Spinal cord (tissue), 10 donors: ENCODE measurements around the gene CARD8. TPM values are rescaled to one million over a fixed set of nuclear protein-coding genes. Genes with fewer than 3 reads are reported as not detected.

ENCODE experiments used
- DNase-seq, 6 donors: peaks; one replicate each; pipeline versions ENCODE4 v3.0.0 to v3.0.0-alpha.2; 2013 to 2015; ENCODE audit warnings: low spot score in 6 of 6, low read depth in 4 of 6
- H3K27ac ChIP-seq: one replicate; pipeline ENCODE4 v1.5.1; 2013; ENCODE audit warnings: low read depth, low read length, control low read depth
- H3K27me3 ChIP-seq: one replicate; pipeline ENCODE4 v1.6.1; 2013; ENCODE audit warnings: low read length; ENCODE audit not compliant: control insufficient read depth, insufficient read depth
- H3K36me3 ChIP-seq: one replicate; pipeline ENCODE4 v1.6.1; 2013; ENCODE audit warnings: low read length; ENCODE audit not compliant: control insufficient read depth, insufficient read depth
- H3K4me1 ChIP-seq: one replicate; pipeline ENCODE4 v1.6.1; 2013; ENCODE audit warnings: low read length; ENCODE audit not compliant: control insufficient read depth, insufficient read depth
- H3K4me3 ChIP-seq: one replicate; pipeline ENCODE4 v1.5.1; 2013; ENCODE audit warnings: low read depth, low read length, control low read depth
- H3K9me3 ChIP-seq: one replicate; pipeline ENCODE4 v1.6.1; 2013; ENCODE audit warnings: low read length; ENCODE audit not compliant: control insufficient read depth, insufficient read depth
- WGBS: methylation state at CpG from one replicate; pipeline ENCODE4 v1.1.5; 2013; ENCODE audit warnings: missing lambda C conversion rate; ENCODE audit not compliant: insufficient coverage; 5-methylcytosine and 5-hydroxymethylcytosine counted together
- polyA plus RNA-seq, 2 donors: library from polyadenylated mRNA; unstranded; fragments of 120-200 nt; gene quantifications; one replicate each; pipeline ENCODE4 v1.2.1, GENCODE V29; 2013; ENCODE audit not compliant: insufficient read length in 2 of 2
- total RNA-seq, 2 donors: library from RNA; depleted of rRNA in 1 of 2; stranded (reverse); fragments of 120-200 nt in 1 of 2; fragments of >200 nt in 1 of 2; gene quantifications; one replicate each; pipeline versions ENCODE4 v1.2.3 to v1.2.4, GENCODE V29; 2013 to 2014
- donor health status: healthy.

CARD8 gene
- total and polyA plus RNA-seq, 4 donors = 35.8 to 48.4 (median 44.2) TPM

GRCh38 chr19:48182434-48182833 is 73.3 kb downstream of the CARD8 start:
- Histone ChIP-seq H3K27ac (no peak overlapping the region), H3K4me3 (no peak overlapping the region), H3K9me3 (peaks cover 10% of the 10 kb centered on the region), H3K4me1 (peaks cover 6% of the 10 kb centered on the region), H3K36me3 (peaks cover 40% of the 10 kb centered on the region), H3K27me3 (no peaks in the 10 kb centered on the region)
- DNase-seq = no peak
- WGBS = 96% methylated on average over 38 of the region's 38 CpGs

DNA sequence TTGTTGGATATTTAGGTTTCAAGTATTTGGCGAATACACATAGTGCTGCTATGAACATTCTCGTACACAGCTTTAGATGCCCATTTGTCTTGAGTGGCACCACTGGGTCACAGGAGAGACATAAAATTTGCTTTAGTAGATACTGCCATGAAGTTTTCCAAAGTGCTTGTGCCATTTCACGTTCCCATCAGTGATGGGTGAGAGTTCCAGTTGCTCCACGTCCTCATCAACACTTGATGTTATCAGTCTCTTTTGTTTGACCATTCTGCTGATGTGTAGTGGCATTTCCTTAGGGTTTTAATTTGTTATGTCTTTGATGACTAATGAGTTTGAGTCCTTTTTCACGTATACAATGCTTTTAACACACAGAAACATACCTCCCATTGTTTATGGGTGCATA is 74.2 kb downstream of the CARD8 start:
- H3K27me3 ChIP-seq = no peaks in the 10 kb centered on the region
- WGBS = 88% methylated on average over 1 of the region's 5 CpGs
- peaks cover 10% of the 10 kb centered on the region for H3K9me3 ChIP-seq
- no peak for DNase-seq
- H3K4me3 ChIP-seq = no peak overlapping the region
- peaks cover 3% of the 10 kb centered on the region for H3K4me1 ChIP-seq
- H3K27ac ChIP-seq = no peak overlapping the region
- H3K36me3 ChIP-seq = peaks cover 42% of the 10 kb centered on the region

DNA sequence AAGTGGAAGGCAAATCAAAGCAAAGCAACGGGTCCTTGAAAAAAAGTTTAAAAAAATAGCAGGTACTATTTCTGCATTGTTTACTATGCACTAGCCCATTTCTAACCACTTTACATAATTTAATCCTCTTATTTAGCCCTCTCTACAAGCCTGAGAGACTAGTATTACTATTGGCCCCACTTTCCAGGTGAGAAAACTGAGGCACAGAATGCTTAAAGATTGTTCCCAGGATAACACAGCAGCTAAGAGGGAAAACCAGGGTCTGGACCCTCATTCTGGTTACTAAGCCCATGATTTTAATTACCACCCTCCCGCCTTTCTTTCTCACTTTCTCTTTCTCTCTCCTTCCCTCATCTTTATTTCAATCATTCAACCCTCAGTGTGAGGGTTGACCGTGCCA is 79.5 kb downstream of the CARD8 start:
- DNase-seq = no peak
- 90% methylated on average over 2 of the region's 3 CpGs for WGBS
- Histone ChIP-seq H3K4me1 (peaks cover 8% of the 10 kb centered on the region), H3K27ac (no peak overlapping the region), H3K4me3 (no peak overlapping the region), H3K9me3 (peaks cover under 1% of the 10 kb centered on the region), H3K36me3 (peaks cover 51% of the 10 kb centered on the region), H3K27me3 (no peaks in the 10 kb centered on the region)

GRCh38 chr19:48175578-48175977 is 80.1 kb downstream of the CARD8 start:
- DNase-seq = no peak
- WGBS = 97% methylated on average over 9 of the region's 10 CpGs
- Histone ChIP-seq H3K27me3 (no peaks in the 10 kb centered on the region), H3K9me3 (no peaks in the 10 kb centered on the region), H3K4me3 (no peak overlapping the region), H3K4me1 (peaks cover 12% of the 10 kb centered on the region), H3K36me3 (peaks cover 51% of the 10 kb centered on the region), H3K27ac (no peak overlapping the region)

GRCh38 chr19:48174445-48175030 is 81.2 kb downstream of the CARD8 start:
- peaks cover 12% of the 10 kb centered on the region for H3K4me1 ChIP-seq
- H3K9me3 ChIP-seq = no peaks in the 10 kb centered on the region
- H3K27me3 ChIP-seq = no peaks in the 10 kb centered on the region
- no peak overlapping the region for H3K27ac ChIP-seq
- H3K36me3 ChIP-seq = peaks cover 51% of the 10 kb centered on the region
- DNase-seq = no peak
- WGBS = 85% methylated on average over 5 of the region's 6 CpGs
- H3K4me3 ChIP-seq = no peak overlapping the region

- WGBS = 73% methylated on average over 37 of the region's 37 CpGs
- Histone ChIP-seq H3K36me3 (peaks cover 41% of the 10 kb centered on the region), H3K4me1 (peaks cover 12% of the 10 kb centered on the region), H3K27ac (no peak overlapping the region), H3K27me3 (no peaks in the 10 kb centered on the region), H3K9me3 (no peaks in the 10 kb centered on the region), H3K4me3 (no peak overlapping the region)
- no peak for DNase-seq
Observed at GRCh38 chr19:48171710-48172109, 84.0 kb downstream of the CARD8 start.

- Histone ChIP-seq H3K4me1 (peaks cover 12% of the 10 kb centered on the region), H3K36me3 (peaks cover 38% of the 10 kb centered on the region), H3K9me3 (no peaks in the 10 kb centered on the region), H3K4me3 (peak overlapping the region; percentile 86), H3K27ac (peak overlapping the region; percentile 97), H3K27me3 (no peaks in the 10 kb centered on the region)
- 2% methylated on average over 21 of the region's 21 CpGs for WGBS
- peak in 1 of 6 donors; percentile 24 for DNase-seq
Observed at GRCh38 chr19:48170817-48171347, 84.8 kb downstream of the CARD8 start.

- Histone ChIP-seq H3K4me1 (peaks cover 12% of the 10 kb centered on the region), H3K27ac (peak within 1 kb of the TSS; percentile 97), H3K9me3 (no peaks in the 10 kb centered on the region), H3K36me3 (peaks cover 33% of the 10 kb centered on the region), H3K27me3 (no peaks in the 10 kb centered on the region), H3K4me3 (peak within 1 kb of the TSS; percentile 86)
- 0% methylated on average over 82 of the region's 82 CpGs for WGBS
- peak; percentile 92 to 99 (median 94) for DNase-seq
Observed at GRCh38 chr19:48169939-48170803, 85.5 kb downstream of the CARD8 start, which contains the start of the genes LIG1 and ZSWIM9. TSS of gene LIG1 (minus strand) at chr19:48170344. CDS start at chr19:48165566, 4,778 bp downstream. TSS of gene ZSWIM9 (plus strand) at chr19:48170680. CDS start at chr19:48171803, 1,123 bp downstream.

DNA sequence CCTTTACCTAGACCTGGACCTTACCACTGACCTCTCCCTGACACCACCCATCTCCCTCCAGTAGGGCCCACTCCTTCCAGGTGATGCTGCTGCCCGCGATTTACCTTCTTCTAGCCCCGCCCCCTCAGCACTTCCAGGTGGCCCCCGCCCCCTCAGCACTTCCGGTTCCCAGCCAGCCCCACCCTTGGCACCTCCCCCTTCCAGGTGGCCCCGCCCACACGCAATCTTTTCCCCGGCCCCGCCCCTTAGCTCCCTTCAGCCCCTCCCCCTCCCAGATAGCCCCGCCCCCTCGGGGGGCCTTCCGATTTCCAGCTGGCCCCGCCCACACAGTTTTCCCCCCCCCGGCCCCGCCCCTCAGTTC is 86.2 kb downstream of the CARD8 start:
- 0% methylated on average over 4 of the region's 15 CpGs for WGBS
- H3K9me3 ChIP-seq = no peaks in the 10 kb centered on the region
- H3K27me3 ChIP-seq = no peaks in the 10 kb centered on the region
- peak overlapping the region; percentile 97 for H3K27ac ChIP-seq
- peak overlapping the region; percentile 86 for H3K4me3 ChIP-seq
- peak in 3 of 6 donors; percentile 9 to 93 (median 67) for DNase-seq
- peaks cover 33% of the 10 kb centered on the region for H3K36me3 ChIP-seq
- H3K4me1 ChIP-seq = peaks cover 12% of the 10 kb centered on the region
